Activated CD4-positive, alpha-beta T cell treated with anti-CD3 and anti-CD28 coated beads for 4 hours (primary cell): ENCODE measurements around the gene ZBTB7C.

Source experiments
- DNase-seq, 2 donors: peaks; one replicate each; pipeline ENCODE4 v3.0.0-alpha.2; 2020

ZBTB7C gene

DNA sequence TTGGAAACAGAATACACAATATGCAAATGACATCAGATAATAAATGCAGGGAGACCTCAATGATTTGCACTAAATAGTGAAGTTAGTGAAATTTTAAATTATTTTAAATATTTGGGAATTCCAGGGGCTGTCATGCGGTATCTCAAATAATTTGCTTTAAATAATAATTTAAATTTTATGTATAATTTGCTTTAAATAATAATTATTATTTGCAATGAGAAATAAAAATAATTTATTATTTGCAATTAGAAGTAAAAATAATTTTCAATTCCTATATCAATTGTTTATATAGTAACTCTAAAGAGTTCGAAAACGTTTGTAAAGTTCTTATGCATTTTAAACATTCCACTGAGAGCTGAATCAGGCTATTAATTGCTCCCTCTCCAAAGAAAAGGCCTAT is 226.4 kb downstream of the ZBTB7C start:
- no peak for DNase-seq

DNA sequence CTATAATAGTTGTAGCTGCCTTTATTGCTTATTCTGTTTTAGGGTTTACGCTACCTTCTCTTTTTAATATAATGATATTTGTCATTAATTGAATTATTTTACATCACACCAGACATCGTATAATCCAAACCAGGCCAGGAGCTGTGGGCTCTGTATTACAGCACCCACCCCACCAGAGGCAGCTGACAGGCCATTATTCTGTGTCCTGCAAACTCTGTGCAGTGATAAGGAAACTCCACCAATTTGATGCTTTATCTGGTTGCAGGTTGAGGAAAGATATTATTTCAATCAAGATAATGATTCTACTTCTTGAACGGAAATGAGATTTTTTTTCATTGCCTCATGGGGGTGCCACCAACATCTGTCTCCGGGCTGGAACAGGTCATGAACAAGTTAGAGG is 227.3 kb downstream of the ZBTB7C start:
- DNase-seq, result no peak

DNA sequence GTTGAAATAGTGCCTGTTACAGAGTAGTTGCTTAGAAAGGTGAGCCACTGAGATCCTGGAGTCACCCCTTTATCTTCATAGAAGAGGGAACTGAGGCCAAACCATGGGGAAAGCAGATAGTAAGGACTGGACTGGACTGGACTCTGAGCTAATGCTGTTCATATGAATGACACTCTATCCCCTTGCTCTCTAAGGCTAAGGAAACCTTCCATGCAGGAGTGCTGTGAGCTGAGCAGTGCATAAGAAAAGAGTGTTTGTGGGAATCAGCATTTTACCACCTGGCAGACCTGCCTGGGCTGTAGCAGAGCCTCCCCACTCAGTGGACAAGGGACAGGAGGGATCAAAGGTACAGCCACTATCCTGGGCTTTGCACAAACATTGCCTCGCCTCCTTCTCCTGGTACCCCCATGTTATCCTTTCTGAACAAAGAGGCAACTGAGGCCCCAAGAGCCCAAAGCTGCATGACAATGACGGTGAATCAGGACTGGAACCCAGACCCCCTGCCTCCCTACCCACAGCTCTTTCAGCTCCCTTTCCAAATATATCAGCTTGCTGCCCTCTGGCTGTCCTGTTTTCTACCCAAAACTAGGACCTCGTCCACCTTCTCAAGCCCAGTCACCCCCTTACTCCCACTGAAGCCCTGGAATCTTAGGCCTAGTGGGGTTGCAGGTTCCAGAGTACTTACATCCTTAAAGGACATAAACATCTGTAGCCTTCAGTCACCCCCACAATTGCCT is 227.9 kb downstream of the ZBTB7C start:
- no peak for DNase-seq

DNA sequence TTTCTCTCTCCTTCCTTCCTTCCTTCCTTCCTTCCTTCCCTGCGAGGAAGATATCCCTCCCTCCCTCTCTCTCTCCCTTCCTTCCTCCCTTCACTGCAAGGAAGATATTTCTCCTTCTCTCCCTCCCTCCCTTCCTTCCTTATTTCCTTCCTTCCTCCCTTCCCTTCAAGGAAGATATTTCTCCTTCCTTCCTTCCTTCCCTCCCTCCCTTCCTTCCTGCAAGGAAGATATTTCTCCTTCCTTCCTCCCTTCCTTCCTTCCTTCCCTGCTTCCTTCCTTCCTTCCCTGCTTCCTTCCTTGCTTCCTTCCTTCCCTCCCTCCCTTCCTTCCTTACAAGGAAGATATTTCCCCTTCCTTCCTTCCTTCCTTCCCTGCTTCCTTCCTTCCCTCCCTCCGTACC is 229.5 kb downstream of the ZBTB7C start:
- DNase-seq, result no peak

DNA sequence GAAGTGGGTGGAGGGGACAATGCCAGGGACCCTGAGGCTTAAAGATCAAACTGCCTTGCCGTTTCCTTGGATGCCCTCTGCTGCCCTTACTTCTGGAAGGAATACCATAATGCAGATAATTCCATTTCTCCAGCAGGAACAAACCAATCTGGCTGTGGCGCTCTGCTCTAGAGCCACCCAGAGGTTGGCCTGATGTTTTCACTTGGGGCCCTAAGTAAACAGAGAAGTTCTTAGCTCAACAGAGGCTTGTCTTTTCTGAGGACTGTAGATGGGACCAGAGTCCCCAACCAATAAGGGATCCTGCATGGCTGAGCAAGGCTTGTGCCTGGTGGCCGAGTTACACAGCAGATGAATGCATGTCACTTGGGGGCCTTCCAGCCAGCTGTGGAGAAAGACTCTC is 230.2 kb downstream of the ZBTB7C start:
- no peak for DNase-seq

DNA sequence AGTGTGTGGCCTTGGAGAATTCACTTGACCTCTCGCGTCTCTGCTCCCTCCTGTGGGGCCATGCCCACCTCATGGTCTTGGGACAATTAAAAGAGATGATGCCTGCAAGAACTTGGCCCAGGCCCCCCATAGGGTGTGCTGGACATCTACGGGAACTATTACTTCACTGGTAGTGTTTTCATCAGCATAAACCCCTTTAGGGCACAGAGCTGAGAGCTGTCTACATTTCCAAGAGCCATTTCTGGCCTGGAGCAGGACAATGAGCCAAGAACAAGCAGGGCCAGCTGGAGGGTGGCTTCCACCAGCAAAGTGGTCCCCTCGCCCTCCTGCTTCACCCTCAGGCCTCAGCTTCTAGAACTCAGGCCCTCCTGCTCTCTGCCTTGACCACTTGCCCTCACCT is 232.3 kb downstream of the ZBTB7C start:
- DNase-seq, result no peak

DNA sequence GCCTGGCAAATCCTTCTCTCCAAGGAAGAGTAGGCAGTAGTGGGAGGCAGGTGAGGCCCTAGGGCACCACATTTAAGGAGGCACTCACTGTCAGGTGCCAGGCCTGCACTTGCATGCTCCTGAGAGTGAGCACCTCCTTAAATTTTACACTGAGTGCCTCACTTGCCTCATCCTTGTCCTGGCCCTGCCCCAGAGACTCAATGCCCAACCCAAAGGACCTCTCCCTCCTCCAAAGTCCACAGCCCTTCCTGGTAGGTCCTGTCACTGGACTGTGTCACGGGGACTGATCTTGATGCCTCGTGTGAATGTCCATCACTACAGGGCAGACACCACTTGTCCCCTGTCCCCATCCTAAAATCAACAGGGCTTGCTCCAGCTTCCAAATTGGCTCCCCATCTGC is 235.6 kb downstream of the ZBTB7C start:
- DNase-seq, result no peak

DNA sequence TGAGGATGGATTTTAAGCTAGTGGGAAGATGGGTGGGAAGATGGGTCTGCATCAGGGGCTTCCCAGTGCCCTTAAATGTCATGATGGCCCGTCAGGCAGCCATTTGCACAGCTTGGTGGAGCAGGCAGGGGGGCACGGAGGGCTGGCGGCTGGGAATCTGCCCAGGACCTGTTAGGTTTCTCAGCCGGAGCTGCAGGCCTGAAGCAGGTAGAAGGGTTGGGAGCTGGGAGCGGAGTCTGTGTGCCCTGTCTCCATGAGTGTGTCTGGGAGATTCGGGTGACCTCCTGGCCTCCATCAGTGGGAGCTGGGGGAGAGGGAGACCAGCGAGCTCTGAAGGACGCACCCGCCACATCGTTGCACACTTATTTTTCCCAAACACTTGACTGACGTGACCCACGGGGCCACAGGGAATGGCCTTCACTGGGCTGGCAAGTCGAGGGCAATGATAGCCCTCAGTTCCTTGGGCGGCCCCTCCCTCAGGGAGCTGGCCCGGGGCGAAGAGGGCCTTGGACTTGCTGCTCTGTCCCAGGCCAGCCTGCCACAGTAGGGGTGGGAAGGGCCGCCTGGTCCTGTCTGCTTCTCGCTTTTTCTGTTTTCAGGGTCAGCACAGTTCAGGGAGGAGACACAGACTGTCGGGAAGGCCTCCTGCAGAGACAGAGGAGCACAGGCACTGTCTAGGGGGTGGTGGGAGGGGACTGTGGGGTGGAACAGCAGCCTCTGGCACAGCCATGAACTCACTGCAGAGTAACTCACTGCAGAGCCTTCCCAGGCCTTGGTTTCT is 236.8 kb downstream of the ZBTB7C start:
- DNase-seq, result no peak

DNA sequence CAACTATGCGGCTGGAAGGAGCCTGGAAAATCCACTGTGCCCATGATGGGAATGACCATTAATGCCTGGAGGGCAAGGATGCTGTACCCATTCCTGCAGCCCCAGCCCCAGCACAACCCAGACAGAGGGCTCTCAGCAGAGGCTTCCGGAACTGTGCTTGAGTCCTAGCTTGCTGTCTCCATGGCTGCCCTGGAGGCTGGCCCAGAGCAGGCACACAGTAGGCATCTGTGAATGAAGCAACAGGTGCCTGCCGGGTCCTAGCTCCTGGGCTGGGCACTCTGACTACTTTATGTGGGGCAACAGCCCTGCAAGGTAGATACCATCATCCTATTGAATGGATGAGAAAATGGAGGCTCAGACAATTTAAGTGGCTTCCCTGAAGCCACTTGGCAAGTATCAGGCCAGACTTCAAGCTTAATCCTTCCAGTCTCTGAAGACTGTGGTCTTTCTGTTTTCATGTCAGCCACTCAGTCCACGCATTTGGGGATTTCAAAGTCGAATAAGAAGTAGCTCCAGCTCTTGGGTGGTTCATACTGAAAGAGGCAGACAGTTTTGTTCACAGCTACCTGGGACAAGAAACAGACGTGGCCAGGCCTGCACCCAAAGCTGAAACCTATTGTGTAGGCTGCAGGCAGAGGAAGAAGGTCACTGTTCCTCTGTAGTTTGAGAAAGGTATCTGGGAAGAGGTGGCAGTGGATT is 237.5 kb downstream of the ZBTB7C start:
- no peak for DNase-seq

DNA sequence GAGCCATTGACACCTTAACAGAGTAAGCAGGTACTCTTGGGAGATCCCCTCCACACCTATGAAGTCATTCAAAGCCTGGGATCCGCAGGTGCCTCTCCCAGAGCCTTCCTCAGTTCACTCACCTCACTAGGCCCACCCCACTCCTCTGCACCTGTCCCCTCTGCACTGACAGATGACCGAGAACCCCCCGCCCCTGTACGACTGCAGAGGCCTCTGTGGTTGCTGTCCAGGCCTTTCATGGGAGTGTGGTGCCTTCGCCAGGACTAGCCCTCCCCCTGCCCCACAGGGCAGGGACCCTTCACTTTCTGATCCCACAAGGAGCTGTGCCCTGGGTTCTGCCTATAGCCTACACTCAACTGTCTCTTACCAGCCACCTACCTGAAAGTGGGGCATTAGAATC is 238.5 kb downstream of the ZBTB7C start:
- no peak for DNase-seq

DNA sequence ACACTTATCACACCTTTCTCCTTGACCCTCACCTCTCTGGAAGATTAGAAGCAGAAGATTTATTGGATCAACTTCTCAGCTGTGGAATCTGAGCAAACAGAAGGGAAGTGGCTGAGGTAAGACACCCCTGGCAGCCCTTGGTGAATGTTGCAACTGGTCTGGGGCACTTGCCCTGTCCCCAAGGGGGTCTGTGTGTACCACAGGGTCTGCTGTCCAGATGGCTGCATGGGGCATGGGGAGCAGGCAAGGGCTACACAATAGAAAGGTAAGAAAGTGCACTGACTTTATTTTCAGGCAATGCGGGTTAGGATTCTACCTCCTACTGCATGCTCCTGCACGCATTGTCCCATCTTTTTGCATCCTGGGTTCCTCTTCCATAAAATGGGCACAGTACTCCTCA is 240.3 kb downstream of the ZBTB7C start:
- no peak for DNase-seq

DNA sequence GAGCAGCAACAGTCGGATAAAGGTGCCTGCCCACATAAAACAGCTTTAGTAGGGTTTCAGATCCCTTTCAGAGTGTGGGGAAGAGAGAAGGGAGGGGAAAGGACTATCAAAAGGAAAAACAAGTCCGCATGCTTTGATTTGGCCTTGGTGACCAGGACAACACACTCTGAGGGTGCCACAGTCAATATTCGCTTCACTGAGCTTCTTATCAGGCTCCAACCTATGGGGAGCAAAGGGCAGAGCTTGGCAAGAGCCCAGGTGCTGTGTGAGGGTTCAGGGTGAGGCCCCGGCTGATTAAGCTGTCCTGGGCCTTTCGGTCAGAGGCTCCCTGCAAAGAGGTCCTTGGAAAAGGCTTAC is 241.3 kb downstream of the ZBTB7C start:
- DNase-seq, result no peak

DNA sequence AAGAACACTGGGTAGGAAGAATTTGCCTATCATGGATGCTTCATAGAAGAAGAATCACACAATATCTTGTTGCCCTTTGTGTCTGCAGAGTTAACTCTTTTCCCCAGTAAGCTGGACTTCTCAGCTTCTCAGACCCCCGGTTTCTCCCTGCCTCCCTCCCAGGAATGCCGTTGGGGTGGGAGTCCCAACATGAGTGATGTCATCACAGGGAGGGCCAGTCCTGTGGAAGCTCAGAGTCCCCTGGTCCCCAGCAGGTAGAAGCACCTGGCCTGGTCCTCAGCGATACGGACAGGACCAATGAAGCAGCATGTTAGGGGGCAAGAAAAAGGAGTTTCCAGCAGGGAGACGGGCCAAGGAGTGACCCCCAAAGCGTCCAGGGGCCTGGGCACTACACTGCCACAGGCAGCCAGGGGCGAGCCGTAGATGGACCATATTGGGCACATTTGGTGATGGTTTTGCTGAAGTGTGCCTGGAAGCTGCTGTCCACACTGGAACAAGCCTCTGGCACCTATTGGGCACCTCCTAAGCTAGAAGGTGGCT is 242.8 kb downstream of the ZBTB7C start:
- DNase-seq, result no peak

DNA sequence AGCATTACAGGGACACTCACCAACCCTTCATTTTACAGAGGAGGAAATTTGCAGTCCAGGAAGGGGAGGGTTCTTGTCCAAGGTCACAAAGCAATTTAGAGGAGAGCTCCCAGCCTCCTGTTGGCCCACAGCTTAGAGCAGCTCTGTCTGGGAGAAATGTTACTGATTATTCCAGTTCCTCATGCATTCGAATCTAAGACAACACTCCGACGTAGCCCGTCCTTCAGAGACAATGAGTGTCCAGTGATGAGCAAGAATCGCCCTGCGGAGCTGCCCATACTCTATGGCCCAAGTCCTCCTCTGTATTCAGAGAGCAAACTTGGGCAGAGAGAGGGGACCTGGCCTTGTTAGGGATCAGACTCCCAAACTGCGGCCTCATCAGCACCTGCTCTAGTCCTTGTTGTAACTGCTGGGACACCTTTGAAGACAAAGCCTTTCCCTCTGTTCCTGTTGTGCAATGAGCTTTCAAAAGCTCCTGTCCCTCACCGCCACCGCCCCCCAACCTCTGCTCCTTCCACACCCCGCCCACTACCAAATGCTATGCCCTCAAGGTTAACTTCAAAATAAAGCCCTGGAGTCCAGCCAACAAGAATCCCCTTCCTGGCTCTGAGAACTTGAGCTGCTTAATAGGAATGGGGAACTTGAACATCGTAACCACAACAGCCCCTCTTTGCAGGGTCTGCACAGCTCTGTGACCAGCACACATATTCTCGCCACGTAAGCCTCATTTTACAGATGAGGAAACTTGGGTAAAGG is 243.9 kb downstream of the ZBTB7C start:
- no peak for DNase-seq

DNA sequence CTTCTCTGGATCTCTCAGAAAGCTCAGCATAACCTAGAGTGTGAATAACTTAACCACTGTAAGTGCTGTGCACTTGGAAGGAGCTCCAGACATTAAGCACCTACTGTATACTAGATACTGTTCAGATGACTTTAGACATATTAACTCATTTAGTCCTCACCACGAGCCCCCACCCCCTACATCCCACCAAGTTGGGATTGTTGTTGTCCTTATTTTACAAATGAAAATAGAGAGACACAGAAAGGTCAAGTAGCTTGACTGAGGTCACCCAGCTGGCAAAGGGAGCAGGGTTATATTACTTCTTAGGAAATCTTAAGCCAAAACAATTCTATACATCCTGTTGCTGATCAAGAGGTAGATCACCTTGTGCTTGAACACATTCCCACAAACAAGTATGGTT is 244.5 kb downstream of the ZBTB7C start:
- no peak for DNase-seq

DNA sequence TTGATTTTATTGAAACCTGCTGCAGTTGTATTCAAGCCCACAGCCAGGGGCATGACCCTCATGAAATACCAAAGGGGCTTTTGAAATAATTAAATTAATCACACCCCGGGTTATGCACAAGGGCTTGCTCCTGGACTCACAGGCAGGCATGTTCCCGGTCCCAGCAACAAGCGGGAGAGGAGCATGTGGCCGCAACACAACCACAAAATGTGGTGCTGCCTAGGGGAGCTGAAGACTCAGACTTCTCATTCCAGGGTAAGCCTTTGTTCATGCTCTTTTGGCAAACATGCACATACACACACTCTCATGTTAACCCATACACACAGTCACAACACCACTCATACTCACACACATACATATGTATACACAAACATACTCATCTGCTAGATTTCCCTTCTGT is 245.1 kb downstream of the ZBTB7C start:
- DNase-seq, result no peak

DNA sequence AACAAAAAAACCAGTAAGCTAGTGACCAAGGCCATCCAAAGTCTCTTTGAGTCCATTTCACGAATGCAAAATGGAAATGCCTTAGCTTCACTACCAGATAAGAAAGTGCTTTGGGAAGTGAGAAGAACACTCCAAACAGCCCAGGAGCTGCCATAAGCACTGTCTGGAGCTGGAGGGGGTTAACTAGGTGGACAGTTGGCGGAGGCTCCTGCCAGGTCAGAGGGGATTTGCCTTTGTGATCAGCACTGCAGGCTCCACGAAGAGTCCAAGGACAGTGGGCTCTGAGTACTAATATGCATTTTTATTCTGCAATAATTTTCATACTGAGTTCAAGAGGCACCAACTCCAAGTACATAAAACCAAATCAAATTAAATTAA is 245.5 kb downstream of the ZBTB7C start:
- no peak for DNase-seq

DNA sequence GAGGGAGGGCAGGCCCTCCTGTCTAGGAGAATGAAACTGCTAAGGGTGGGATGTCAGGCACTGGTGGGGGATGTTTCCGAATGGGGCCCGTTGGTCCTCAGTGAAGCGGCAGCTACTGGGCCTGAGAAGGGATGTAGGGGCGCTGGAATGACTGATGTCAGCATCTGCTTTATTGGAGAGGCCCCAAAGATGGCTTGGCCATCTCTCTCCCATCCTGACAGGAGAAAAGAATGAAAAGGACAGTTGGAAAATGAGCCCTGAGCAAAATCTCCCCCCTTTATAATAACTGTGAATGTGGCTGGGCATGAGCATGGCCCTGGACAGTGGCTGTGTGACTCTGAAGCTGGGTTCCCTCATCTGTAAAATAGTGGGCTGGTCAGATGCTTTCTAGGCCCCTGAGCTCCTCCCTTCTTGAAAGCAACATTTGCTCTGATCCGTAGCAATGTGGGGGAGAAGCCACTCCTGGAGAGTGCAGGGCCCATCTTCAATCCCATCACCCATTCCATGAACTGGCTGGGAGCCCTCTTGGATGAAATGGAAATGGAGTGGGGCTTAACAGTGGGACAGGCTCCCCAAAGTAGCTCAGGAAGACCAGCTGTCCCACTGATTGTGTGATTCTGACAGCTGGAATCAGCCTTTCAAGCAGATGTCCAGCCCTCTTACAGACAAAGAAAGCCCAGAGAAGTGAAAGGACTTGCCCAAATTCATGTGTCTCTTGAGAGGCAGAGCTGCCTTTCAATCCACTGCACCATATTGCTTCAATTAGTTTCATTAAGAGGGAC is 246.0 kb downstream of the ZBTB7C start:
- DNase-seq, result no peak

DNA sequence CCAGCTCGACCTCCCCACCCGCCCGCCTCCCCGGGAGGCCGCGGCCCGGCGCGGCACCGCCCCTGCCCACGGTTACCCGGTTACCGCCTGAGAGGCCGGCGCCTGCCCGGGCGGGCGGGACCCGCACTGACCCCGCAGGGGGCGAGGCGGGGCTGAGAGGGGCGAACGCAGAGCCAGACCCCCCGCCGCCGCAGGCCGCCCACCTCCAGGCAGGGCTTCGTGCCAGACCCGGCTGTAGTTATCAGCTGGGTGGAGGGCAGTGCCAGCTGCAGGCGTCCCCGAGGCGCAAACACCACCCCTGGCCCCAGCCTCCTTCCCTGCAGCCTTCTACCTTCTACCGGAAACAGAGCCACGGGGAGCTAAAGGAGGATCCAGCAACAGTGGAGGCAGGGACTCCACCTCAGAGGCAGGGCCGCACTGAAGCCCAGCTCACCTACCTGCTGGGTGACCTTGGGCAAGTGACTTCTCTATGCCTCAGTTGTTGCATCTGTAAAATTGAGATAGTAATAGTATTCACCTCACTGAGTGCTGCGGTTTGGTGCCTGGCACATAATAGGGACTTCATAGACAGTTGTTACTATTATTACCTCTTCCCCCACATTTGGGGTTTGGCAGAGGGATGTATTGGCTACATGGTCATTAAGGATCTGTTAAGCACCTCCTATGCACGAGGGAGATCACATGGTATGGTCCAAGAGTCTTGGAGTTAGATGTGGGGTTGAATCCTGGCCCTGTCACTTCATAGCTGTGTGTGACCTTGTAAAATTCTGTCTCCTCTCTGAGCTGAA is 247.1 kb downstream of the ZBTB7C start:
- DNase-seq, result no peak

DNA sequence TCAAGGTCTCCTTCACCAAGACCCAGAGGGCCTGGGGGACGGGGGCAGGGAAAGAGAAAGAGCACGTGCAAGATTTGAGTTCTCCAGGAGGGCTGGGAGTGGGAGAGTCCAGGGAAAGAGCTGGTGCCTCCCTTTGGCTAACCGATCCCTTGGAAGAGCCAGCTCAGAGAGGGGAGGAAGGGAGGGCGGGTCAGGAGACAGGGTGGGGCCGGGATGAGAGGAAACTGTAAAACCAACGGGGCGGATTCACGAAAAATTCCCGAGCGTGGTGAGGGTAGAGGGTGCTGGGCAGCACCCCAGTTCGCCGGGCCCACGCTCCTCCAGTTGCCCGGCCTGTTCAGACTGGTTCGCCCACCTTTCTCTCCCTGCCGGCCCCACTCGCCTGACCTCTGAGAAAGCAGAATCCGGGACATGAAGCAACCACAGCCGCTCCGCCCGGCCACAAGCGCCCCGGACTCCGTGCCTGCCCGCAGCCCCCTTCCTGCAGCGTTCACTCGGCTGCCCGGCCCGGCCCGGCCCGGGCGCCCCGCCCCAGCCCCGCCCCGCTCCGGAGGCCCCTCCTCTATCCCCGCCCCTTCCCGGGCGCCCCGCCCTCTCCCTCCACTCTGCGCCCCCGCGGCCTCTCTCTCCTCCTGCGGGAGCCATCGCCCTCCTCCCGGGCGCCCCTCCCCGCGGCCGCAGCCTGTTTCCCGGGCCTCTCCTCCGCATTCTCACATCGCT is 247.8 kb downstream of the ZBTB7C start:
- peak; percentile 57 to 65 for DNase-seq

DNA sequence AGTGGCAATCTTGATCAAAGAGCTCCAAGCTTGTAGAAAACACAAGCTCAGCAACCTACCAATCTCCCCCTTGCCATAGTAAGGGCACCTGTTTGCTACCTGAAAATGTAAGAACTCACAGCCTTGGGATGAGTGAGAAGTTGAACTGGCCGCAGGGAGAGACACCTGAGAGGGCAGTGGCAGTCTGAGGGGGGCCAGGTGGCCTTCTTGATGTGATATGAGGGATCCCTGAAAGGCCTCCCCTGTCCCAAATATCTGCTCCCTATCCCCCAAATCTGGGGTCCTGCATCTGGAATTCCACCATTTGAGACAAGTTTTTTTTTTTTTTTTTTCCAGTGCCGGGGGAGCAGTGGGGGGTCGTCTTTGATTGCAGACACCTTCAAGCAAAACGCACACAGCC is 248.6 kb downstream of the ZBTB7C start:
- DNase-seq, result no peak
